ENCODE measurements around the gene CDPF1. TPM values are rescaled to one million over a fixed set of nuclear protein-coding genes. Genes with fewer than 3 reads are reported as not detected.

Gene CDPF1
- total RNA-seq, 1 experiment from 2014 or later = 11.2 TPM

GRCh38 chr22:46262449-46263215 is 12.5 kb upstream of the CDPF1 start:
- Histone ChIP-seq H3K27me3 (ENCODE audit: control insufficient read depth, insufficient read depth, low read length) (no peaks in the 10 kb centered on the region), H3K4me3 (ENCODE audit: low read depth in 2 of 2, low read length in 2 of 2) (no peak overlapping the region), H3K9me3 (ENCODE audit: control insufficient read depth, insufficient read depth, low read depth, low read length) (no peaks in the 10 kb centered on the region), H3K27ac (ENCODE audit: low read length) (no peak overlapping the region), H3K36me3 (ENCODE audit: control insufficient read depth, insufficient read depth, low read length) (no peaks in the 10 kb centered on the region), H3K4me1 (ENCODE audit: control insufficient read depth, insufficient read depth, low read length) (no peaks in the 10 kb centered on the region)
- ChIA-PET CTCF (no interaction called here), POLR2A (no interaction called here)
- in situ Hi-C loops (cut with HindIII; ENCODE audit: low pct_unique_long_range_greater_than_20kb, low sequenced_read_pairs) = no loop called here
- no TSS peak for BruUV-seq (replicated peaks)
- TF ChIP-seq REST (IDR thresholded peaks at IDR 0.05; ENCODE audit: insufficient read depth in 1 of 2, low read depth in 2 of 2, low read length in 1 of 2) = no peak
- no peak for TF ChIP-seq SIN3A (IDR thresholded peaks at IDR 0.05; ENCODE audit: borderline replicate concordance, insufficient read depth, low read depth, low read length)
- TF ChIP-seq TCF7L2 (IDR thresholded peaks at IDR 0.05; ENCODE audit: low read depth, low read length) = no peak
- no peak for ATAC-seq
- intact Hi-C loops (cut with micrococcal nuclease; ENCODE audit: unreplicated experiment) = no loop called here
- no peak for DNase-seq (ENCODE audit: low read depth, low spot score)

GRCh38 chr22:46260038-46260437 is 9.9 kb upstream of the CDPF1 start:
- intact Hi-C loops (cut with micrococcal nuclease; ENCODE audit: unreplicated experiment) (no loop called here), in situ Hi-C loops (cut with HindIII; ENCODE audit: low pct_unique_long_range_greater_than_20kb, low sequenced_read_pairs) (no loop called here)
- ATAC-seq = no peak
- no peak for DNase-seq (ENCODE audit: low read depth, low spot score)
- TF ChIP-seq TCF7L2 (IDR thresholded peaks at IDR 0.05; ENCODE audit: low read depth, low read length) (no peak), CTCF (IDR thresholded peaks at IDR 0.05) (no peak), POLR2AphosphoS5 (IDR thresholded peaks at IDR 0.05; ENCODE audit: low read depth, low read length) (no peak)
- H3K4me1 ChIP-seq (ENCODE audit: control insufficient read depth, insufficient read depth, low read length) = no peaks in the 10 kb centered on the region
- no peaks in the 10 kb centered on the region for H3K9me3 ChIP-seq (ENCODE audit: control insufficient read depth, insufficient read depth, low read depth, low read length)
- no peaks in the 10 kb centered on the region for H3K36me3 ChIP-seq (ENCODE audit: control insufficient read depth, insufficient read depth, low read length)
- no TSS peak for BruUV-seq (replicated peaks)
- H3K27me3 ChIP-seq (ENCODE audit: control insufficient read depth, insufficient read depth, low read length) = no peaks in the 10 kb centered on the region
- CTCF ChIA-PET = no interaction called here
- POLR2A ChIA-PET = no interaction called here
- no peak overlapping the region for H3K4me3 ChIP-seq (ENCODE audit: low read depth in 2 of 2, low read length in 2 of 2)
- no peak overlapping the region for H3K27ac ChIP-seq (ENCODE audit: low read length)

- Histone ChIP-seq H3K4me3 (ENCODE audit: low read depth in 2 of 2, low read length in 2 of 2) (no peak overlapping the region), H3K9me3 (ENCODE audit: control insufficient read depth, insufficient read depth, low read depth, low read length) (no peaks in the 10 kb centered on the region), H3K27me3 (ENCODE audit: control insufficient read depth, insufficient read depth, low read length) (no peaks in the 10 kb centered on the region), H3K27ac (ENCODE audit: low read length) (no peak overlapping the region), H3K4me1 (ENCODE audit: control insufficient read depth, insufficient read depth, low read length) (no peaks in the 10 kb centered on the region), H3K36me3 (ENCODE audit: control insufficient read depth, insufficient read depth, low read length) (no peaks in the 10 kb centered on the region)
- in situ Hi-C loops (cut with HindIII; ENCODE audit: low pct_unique_long_range_greater_than_20kb, low sequenced_read_pairs) (no loop called here), intact Hi-C loops (cut with micrococcal nuclease; ENCODE audit: unreplicated experiment) (no loop called here)
- CTCF ChIA-PET = no interaction called here
- DNase-seq (ENCODE audit: low read depth, low spot score) = no peak
- TF ChIP-seq SIN3A (IDR thresholded peaks at IDR 0.05; ENCODE audit: borderline replicate concordance, insufficient read depth, low read depth, low read length) (no peak), TCF7L2 (IDR thresholded peaks at IDR 0.05; ENCODE audit: low read depth, low read length) (no peak), REST (IDR thresholded peaks at IDR 0.05; ENCODE audit: insufficient read depth in 1 of 2, low read depth in 2 of 2, low read length in 1 of 2) (no peak), CTCF (IDR thresholded peaks at IDR 0.05) (no peak), POLR2AphosphoS5 (IDR thresholded peaks at IDR 0.05; ENCODE audit: low read depth, low read length) (no peak)
- ATAC-seq = no peak
- POLR2A ChIA-PET = no interaction called here
- no TSS peak for BruUV-seq (replicated peaks)
Observed at GRCh38 chr22:46259374-46259773, 9.3 kb upstream of the CDPF1 start.

Measured in Panc1 (cell line).